Measurements from ENCODE around the gene UBE2J2. TPM values are rescaled to one million over a fixed set of nuclear protein-coding genes. Genes with fewer than 3 reads are reported as not detected.
A peak's percentile ranks its signal among the peaks of the same experiment; 100 is the strongest.

Gene UBE2J2
- total and polyA plus RNA-seq, 2 of the 13 experiments (the other 11 are each of a cell fraction or from before 2014, with no cell fraction given): 25.4 to 29.4 TPM

DNA sequence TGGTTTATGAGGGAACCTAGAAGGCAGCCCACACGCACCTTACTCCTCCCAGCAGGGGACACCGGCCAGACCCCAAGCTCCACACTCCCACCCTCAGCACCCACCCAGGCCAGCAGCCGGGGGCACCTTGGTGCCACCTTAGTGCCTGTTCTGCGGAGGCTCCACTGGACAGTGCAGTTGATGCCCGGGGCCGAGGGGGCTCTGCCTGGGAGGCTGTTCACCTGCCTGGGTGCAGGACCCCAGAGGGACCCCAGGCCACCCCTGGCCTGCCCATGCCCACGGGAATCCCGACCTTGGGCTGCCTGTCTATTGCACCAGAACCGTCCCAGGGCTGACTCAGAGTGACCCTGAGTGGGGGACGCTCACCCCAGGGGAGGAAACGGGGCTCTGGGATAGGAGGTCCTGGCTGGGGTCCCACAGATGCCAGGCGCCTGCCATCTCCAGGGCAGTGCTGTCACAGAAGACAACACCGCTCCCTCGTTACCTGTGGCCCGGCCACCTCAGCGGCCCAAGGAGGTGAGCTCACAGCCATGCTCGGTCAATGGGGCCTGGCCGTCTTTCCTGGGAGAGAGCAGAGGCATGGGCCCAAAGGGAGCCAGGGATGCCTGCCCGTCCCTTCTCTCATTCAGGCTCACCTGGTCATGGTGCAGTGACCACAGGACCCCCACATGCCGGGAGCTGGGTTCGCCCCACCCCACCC, 7.3 kb upstream of the UBE2J2 start (continued):
- TF ChIP-seq, protein P1, sequence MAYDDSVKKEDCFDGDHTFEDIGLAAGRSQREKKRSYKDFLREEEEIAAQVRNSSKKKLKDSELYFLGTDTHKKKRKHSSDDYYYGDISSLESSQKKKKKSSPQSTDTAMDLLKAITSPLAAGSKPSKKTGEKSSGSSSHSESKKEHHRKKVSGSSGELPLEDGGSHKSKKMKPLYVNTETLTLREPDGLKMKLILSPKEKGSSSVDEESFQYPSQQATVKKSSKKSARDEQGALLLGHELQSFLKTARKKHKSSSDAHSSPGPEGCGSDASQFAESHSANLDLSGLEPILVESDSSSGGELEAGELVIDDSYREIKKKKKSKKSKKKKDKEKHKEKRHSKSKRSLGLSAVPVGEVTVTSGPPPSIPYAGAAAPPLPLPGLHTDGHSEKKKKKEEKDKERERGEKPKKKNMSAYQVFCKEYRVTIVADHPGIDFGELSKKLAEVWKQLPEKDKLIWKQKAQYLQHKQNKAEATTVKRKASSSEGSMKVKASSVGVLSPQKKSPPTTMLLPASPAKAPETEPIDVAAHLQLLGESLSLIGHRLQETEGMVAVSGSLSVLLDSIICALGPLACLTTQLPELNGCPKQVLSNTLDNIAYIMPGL (CRISPR knock-in tag; IDR thresholded peaks at IDR 0.05; ENCODE audit: borderline replicate concordance in 1 of 2, low read depth in 1 of 2): no peak
- TF ChIP-seq FOSL2 (CRISPR knock-in tag; IDR thresholded peaks at IDR 0.05): peak; percentile 50
- TF ChIP-seq GPN1 (CRISPR knock-in tag; IDR thresholded peaks at IDR 0.05; ENCODE audit: borderline replicate concordance): no peak
- no peak for TF ChIP-seq SP5 (CRISPR knock-in tag; IDR thresholded peaks at IDR 0.05; ENCODE audit: borderline replicate concordance, low read depth)
- no peak for TF ChIP-seq HIVEP1 (CRISPR knock-in tag; IDR thresholded peaks at IDR 0.05)
- TF ChIP-seq ZNF530 (CRISPR knock-in tag; IDR thresholded peaks at IDR 0.05; ENCODE audit: low read depth): no peak
- TF ChIP-seq PAF1 (CRISPR knock-in tag; IDR thresholded peaks at IDR 0.05): no peak
- 0 out of 2 replicates have a peak, but pooled peaks have one; percentile 26 for TF ChIP-seq CC2D1A (CRISPR knock-in tag; IDR thresholded peaks at IDR 0.05)
- no peak for TF ChIP-seq ZFP36L2 (CRISPR knock-in tag; IDR thresholded peaks at IDR 0.05)
- TF ChIP-seq, protein P2, sequence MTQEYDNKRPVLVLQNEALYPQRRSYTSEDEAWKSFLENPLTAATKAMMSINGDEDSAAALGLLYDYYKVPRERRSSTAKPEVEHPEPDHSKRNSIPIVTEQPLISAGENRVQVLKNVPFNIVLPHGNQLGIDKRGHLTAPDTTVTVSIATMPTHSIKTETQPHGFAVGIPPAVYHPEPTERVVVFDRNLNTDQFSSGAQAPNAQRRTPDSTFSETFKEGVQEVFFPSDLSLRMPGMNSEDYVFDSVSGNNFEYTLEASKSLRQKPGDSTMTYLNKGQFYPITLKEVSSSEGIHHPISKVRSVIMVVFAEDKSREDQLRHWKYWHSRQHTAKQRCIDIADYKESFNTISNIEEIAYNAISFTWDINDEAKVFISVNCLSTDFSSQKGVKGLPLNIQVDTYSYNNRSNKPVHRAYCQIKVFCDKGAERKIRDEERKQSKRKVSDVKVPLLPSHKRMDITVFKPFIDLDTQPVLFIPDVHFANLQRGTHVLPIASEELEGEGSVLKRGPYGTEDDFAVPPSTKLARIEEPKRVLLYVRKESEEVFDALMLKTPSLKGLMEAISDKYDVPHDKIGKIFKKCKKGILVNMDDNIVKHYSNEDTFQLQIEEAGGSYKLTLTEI (CRISPR knock-in tag; conservative IDR thresholded peaks at IDR 0.05): no peak
- TF ChIP-seq FOXP1 (IDR thresholded peaks at IDR 0.05): no peak
- TF ChIP-seq FOXP1 (CRISPR knock-in tag; IDR thresholded peaks at IDR 0.05): no peak
- no peak for TF ChIP-seq ZNF780A (CRISPR knock-in tag; IDR thresholded peaks at IDR 0.05)
- no peak for TF ChIP-seq STAT5B (CRISPR knock-in tag; IDR thresholded peaks at IDR 0.05)
- no peak for TF ChIP-seq MEIS2 (CRISPR knock-in tag; IDR thresholded peaks at IDR 0.05)
- no peak for TF ChIP-seq PAX8 (CRISPR knock-in tag; IDR thresholded peaks at IDR 0.05; ENCODE audit: borderline replicate concordance)
- no peak for TF ChIP-seq ZFP1 (CRISPR knock-in tag; IDR thresholded peaks at IDR 0.05)
- TF ChIP-seq NFKB2 (CRISPR knock-in tag; IDR thresholded peaks at IDR 0.05; ENCODE audit: borderline replicate concordance): peak; percentile 20; the same call in 1 of the 2 replicates
- no peak for TF ChIP-seq KLF12 (CRISPR knock-in tag; IDR thresholded peaks at IDR 0.05; ENCODE audit: borderline replicate concordance)
- TF ChIP-seq, protein P3, sequence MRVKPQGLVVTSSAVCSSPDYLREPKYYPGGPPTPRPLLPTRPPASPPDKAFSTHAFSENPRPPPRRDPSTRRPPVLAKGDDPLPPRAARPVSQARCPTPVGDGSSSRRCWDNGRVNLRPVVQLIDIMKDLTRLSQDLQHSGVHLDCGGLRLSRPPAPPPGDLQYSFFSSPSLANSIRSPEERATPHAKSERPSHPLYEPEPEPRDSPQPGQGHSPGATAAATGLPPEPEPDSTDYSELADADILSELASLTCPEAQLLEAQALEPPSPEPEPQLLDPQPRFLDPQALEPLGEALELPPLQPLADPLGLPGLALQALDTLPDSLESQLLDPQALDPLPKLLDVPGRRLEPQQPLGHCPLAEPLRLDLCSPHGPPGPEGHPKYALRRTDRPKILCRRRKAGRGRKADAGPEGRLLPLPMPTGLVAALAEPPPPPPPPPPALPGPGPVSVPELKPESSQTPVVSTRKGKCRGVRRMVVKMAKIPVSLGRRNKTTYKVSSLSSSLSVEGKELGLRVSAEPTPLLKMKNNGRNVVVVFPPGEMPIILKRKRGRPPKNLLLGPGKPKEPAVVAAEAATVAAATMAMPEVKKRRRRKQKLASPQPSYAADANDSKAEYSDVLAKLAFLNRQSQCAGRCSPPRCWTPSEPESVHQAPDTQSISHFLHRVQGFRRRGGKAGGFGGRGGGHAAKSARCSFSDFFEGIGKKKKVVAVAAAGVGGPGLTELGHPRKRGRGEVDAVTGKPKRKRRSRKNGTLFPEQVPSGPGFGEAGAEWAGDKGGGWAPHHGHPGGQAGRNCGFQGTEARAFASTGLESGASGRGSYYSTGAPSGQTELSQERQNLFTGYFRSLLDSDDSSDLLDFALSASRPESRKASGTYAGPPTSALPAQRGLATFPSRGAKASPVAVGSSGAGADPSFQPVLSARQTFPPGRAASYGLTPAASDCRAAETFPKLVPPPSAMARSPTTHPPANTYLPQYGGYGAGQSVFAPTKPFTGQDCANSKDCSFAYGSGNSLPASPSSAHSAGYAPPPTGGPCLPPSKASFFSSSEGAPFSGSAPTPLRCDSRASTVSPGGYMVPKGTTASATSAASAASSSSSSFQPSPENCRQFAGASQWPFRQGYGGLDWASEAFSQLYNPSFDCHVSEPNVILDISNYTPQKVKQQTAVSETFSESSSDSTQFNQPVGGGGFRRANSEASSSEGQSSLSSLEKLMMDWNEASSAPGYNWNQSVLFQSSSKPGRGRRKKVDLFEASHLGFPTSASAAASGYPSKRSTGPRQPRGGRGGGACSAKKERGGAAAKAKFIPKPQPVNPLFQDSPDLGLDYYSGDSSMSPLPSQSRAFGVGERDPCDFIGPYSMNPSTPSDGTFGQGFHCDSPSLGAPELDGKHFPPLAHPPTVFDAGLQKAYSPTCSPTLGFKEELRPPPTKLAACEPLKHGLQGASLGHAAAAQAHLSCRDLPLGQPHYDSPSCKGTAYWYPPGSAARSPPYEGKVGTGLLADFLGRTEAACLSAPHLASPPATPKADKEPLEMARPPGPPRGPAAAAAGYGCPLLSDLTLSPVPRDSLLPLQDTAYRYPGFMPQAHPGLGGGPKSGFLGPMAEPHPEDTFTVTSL (CRISPR knock-in tag; IDR thresholded peaks at IDR 0.05; ENCODE audit: borderline replicate concordance): no peak
- no peak for TF ChIP-seq JUN (CRISPR knock-in tag; IDR thresholded peaks at IDR 0.05)
- no peak for TF ChIP-seq ZSCAN30 (CRISPR knock-in tag; IDR thresholded peaks at IDR 0.05)
- TF ChIP-seq CAMTA2 (CRISPR knock-in tag; IDR thresholded peaks at IDR 0.05; ENCODE audit: borderline replicate concordance): 0 out of 2 replicates have a peak, but pooled peaks have one; percentile 54

All from HepG2 (cell line).